Thyroid gland (tissue), 4 donors: ENCODE data around the gene OR2A7. TPM values are rescaled to one million over a fixed set of nuclear protein-coding genes. Genes with fewer than 3 reads are reported as not detected.
"Not testable (repeated sequence)": the region's sequence is repeated elsewhere in the genome, so short reads cannot be mapped to it uniquely, and the experiment has no call there.

Experiments used
- DNase-seq, 2 donors: peaks; one replicate each; pipeline ENCODE4 v3.0.0-alpha.2; 2019
- H3K27ac ChIP-seq, 3 donors: fragments of 200-600 bp; sonication (generic); 1 replicate in 2 of 3; 2 replicates in 1 of 3; pipeline ENCODE4 v1.5.1; 2016 to 2019; ENCODE audit warnings: mild to moderate bottlenecking in 1 of 3, moderate library complexity in 1 of 3
- H3K27me3 ChIP-seq: fragments of 200-600 bp; sonication (generic); one replicate; pipeline ENCODE4 v1.5.1; 2019
- H3K36me3 ChIP-seq, 2 donors: fragments of 200-600 bp; sonication (generic); one replicate each; pipeline ENCODE4 v1.5.1; 2016 to 2019
- H3K4me1 ChIP-seq, 2 donors: fragments of 200-600 bp; sonication (generic); one replicate each; pipeline ENCODE4 v1.5.1; 2017 to 2019
- H3K4me3 ChIP-seq, 3 donors: fragments of 200-600 bp; sonication (generic); replicated peaks in 1 of 3; 1 replicate in 2 of 3; 2 replicates in 1 of 3; pipeline ENCODE4 v1.5.1; 2016; ENCODE audit warnings: mild to moderate bottlenecking in 1 of 3
- H3K9me3 ChIP-seq: fragments of 200-600 bp; sonication (generic); one replicate; pipeline ENCODE4 v1.5.1; 2017
- POLR2A ChIP-seq, 2 donors: fragments of 450-650 bp; IDR thresholded peaks; one replicate each; pipeline ENCODE4 v1.6.1; 2017; ENCODE audit warnings: antibody characterized with exemption in 2 of 2, mild to moderate bottlenecking in 2 of 2, moderate library complexity in 1 of 2
- WGBS, 2 donors: methylation state at CpG; one replicate each; pipeline ENCODE4 v1.1.5; 2017; 5-methylcytosine and 5-hydroxymethylcytosine counted together
- intact Hi-C: fragments of 100-400 bp; cut with DNase I; formaldehyde crosslinking; loops from one replicate; pipeline ENCODE4 v1.15.1; 2023
- total RNA-seq, 4 donors: library from RNA; depleted of rRNA; stranded (reverse); fragments of >200 nt; gene quantifications; one replicate each; pipeline ENCODE4 v1.2.3, GENCODE V29; 2016
- TF ChIP-seq, protein P1 (sequence below), 6 experiments: fragments of 200-600 bp in 3 of 6; fragments of 450-650 bp in 3 of 6; sonication (generic) in 3 of 6; IDR thresholded peaks; one replicate each; pipeline ENCODE4 v1.5.1; 2016 to 2019; ENCODE audit warnings: antibody characterized with exemption in 6 of 6, mild to moderate bottlenecking in 2 of 6, inconsistent platforms in 1 of 6, moderate library complexity in 1 of 6

The OR2A7 gene
- total RNA-seq, 4 donors from 2014 or later: 16.8 to 36.0 (median 26.5) TPM

DNA sequence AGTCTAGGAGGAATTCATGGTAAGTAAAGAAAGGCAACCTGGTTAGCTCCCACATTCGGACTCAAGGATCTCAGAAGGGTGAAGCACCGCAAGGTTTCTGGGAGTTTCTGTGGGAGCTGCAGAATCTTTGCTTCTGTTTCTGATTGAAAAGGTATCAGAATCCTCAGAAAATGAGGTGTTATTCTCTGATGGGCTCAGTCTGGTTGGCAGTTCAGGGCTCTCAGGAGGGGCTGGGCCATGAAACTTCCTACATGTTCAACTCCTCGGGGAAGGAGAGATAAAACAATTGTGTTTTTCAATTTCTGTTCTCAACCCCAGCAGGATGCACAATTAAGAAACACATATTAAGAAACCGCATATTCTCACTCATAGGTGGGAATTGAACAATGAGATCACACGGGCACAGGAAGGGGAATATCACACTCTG, 9.1 kb downstream of the OR2A7 start:
- Histone ChIP-seq H3K27me3 (no peaks in the 10 kb centered on the region), H3K4me1 (no peaks in the 10 kb centered on the region), H3K27ac (no peak overlapping the region), H3K36me3 (no peaks in the 10 kb centered on the region), H3K4me3 (no peak overlapping the region), H3K9me3 (no peaks in the 10 kb centered on the region)
- TF ChIP-seq, protein P1, sequence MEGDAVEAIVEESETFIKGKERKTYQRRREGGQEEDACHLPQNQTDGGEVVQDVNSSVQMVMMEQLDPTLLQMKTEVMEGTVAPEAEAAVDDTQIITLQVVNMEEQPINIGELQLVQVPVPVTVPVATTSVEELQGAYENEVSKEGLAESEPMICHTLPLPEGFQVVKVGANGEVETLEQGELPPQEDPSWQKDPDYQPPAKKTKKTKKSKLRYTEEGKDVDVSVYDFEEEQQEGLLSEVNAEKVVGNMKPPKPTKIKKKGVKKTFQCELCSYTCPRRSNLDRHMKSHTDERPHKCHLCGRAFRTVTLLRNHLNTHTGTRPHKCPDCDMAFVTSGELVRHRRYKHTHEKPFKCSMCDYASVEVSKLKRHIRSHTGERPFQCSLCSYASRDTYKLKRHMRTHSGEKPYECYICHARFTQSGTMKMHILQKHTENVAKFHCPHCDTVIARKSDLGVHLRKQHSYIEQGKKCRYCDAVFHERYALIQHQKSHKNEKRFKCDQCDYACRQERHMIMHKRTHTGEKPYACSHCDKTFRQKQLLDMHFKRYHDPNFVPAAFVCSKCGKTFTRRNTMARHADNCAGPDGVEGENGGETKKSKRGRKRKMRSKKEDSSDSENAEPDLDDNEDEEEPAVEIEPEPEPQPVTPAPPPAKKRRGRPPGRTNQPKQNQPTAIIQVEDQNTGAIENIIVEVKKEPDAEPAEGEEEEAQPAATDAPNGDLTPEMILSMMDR (IDR thresholded peaks at IDR 0.05): no peak
- no peak for TF ChIP-seq POLR2A (IDR thresholded peaks at IDR 0.05)
- WGBS, 2 donors: 84 to 94% methylated on average over 5 of the region's 5 CpGs
- DNase-seq: no peak
- intact Hi-C loops: no loop called here

- no CpG with 5 or more reads among the region's 4 CpGs for WGBS, 2 donors
- H3K36me3 ChIP-seq, DNase-seq, H3K27ac ChIP-seq, H3K9me3 ChIP-seq, intact Hi-C loops, H3K4me3 ChIP-seq, H3K27me3 ChIP-seq, H3K4me1 ChIP-seq: not testable (repeated sequence)
Observed at GRCh38 chr7:144252307-144252706, 12.3 kb downstream of the OR2A7 start.

DNA sequence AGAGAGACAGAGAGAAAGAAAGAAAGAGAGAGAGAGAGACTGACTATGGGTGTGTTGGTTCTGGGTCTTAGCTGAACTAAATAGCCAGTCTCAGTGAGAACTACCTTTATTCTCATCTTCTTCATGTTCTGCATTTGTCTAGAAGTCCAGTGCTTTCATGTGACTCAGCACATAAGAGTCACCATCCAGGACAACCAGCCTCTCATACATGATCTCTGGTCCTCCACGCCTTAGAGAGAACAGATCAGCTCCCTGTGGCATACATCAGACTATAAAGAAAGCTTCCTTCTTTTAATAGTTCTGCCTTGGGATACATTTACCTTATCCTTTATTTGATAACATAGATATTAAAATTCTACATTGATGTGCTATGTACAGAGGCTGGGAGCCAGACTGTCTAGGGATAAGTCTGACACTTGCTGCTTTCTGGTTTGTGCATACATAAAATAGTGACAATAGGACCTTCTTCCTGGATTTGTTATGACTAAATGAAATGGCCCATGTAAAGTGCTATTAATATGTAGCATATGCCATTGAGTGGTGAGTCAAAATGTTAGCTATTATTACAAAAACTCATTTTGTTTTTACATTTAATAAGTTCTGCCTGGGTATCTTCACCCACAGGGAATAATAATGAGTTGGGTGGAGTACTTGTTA, 16.8 kb downstream of the OR2A7 start:
- H3K4me1 ChIP-seq, H3K4me3 ChIP-seq, H3K27me3 ChIP-seq, H3K36me3 ChIP-seq, DNase-seq, H3K27ac ChIP-seq, intact Hi-C loops, H3K9me3 ChIP-seq: not testable (repeated sequence)
- WGBS, 2 donors: no CpG with 5 or more reads among the region's 1 CpG

DNA sequence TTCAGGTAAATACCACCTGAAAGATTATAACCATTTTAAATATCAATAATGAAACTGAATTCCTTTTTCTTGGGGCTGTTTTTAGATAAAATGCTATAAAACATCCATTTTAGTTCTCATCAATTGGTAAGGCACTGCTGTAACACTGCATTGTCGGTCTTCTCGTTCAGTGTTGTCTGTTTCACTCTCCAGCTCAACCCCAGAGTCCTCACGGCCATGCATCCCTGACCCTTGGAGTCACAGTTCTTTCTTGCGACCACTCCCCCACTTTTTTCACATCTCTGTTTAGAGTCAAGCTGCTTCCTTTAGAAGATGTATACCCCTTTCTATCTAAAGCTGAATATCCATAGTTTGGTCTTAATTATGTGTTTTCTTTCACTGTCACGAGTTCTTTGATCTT, 17.6 kb downstream of the OR2A7 start:
- H3K9me3 ChIP-seq, intact Hi-C loops, H3K27ac ChIP-seq, DNase-seq, H3K36me3 ChIP-seq, H3K4me3 ChIP-seq, H3K4me1 ChIP-seq, H3K27me3 ChIP-seq: not testable (repeated sequence)
- no CpG with 5 or more reads among the region's 5 CpGs for WGBS, 2 donors

GRCh38 chr7:144245372-144245771, 19.2 kb downstream of the OR2A7 start:
- H3K9me3 ChIP-seq, H3K36me3 ChIP-seq, H3K27me3 ChIP-seq, H3K27ac ChIP-seq, DNase-seq, H3K4me3 ChIP-seq, intact Hi-C loops, H3K4me1 ChIP-seq: not testable (repeated sequence)
- WGBS, 2 donors: no CpG with 5 or more reads among the region's 2 CpGs

GRCh38 chr7:144239365-144239764, 25.2 kb downstream of the OR2A7 start, which contains the start of gene OR2A42:
OR2A42 (minus strand) TSS chr7:144239605; CDS start chr7:144232843, 6,762 bp downstream.
- WGBS, 2 donors: 91 to 100% methylated on average over 1 of the region's 2 CpGs
- H3K27ac ChIP-seq: not testable (repeated sequence)

DNA sequence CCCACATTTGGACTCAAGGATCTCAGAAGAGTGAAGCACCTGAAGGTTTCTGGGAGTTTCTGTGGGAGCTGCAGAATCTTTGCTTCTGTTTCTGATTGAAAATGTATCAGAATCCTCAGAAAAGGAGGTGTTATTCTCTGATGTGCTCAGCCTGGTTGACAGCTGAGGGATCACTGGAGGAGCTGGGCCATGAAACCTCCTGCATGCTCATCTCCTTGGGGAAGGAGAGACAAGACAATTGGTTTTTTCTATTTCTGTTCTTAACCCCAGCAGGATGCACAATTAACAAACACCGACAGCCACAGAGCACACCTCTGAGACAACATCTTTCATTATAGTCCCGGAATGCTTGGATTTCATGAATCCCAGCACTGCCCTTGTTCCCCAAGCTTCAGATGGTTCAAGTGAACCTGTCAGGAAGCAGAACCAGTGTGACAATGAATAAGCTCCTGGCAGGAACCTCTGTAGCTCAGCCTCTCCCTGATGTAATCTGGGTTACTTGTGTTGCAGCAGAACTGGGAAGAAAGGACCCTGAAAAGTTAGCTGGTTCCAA, 26.0 kb downstream of the OR2A7 start:
- H3K27ac ChIP-seq, H3K36me3 ChIP-seq, H3K9me3 ChIP-seq, H3K4me1 ChIP-seq, DNase-seq, H3K27me3 ChIP-seq, intact Hi-C loops, H3K4me3 ChIP-seq: not testable (repeated sequence)
- WGBS, 2 donors: 88 to 90% methylated on average over 2 of the region's 2 CpGs

More at GRCh38 chr7:144239365-144239764, 25.2 kb downstream of the OR2A7 start, which contains the start of gene OR2A42:
- H3K27me3 ChIP-seq, H3K4me3 ChIP-seq, intact Hi-C loops, H3K36me3 ChIP-seq, H3K9me3 ChIP-seq, H3K4me1 ChIP-seq, DNase-seq: not testable (repeated sequence)

GRCh38 chr7:144233039-144233438, 31.6 kb downstream of the OR2A7 start:
- WGBS, 2 donors: 79 to 91% methylated on average over 1 of the region's 1 CpG
- H3K4me3 ChIP-seq, H3K27me3 ChIP-seq, H3K27ac ChIP-seq, H3K4me1 ChIP-seq, intact Hi-C loops, H3K9me3 ChIP-seq, H3K36me3 ChIP-seq, DNase-seq: not testable (repeated sequence)

GRCh38 chr7:144231027-144231426, 33.6 kb downstream of the OR2A7 start:
- H3K36me3 ChIP-seq, H3K27ac ChIP-seq, H3K4me1 ChIP-seq, H3K9me3 ChIP-seq, DNase-seq, H3K27me3 ChIP-seq, H3K4me3 ChIP-seq, intact Hi-C loops: not testable (repeated sequence)
- no CpG with 5 or more reads among the region's 2 CpGs for WGBS, 2 donors

GRCh38 chr7:144228810-144229209, 35.8 kb downstream of the OR2A7 start:
- H3K4me1 ChIP-seq, H3K27me3 ChIP-seq, H3K9me3 ChIP-seq, H3K36me3 ChIP-seq, H3K27ac ChIP-seq, H3K4me3 ChIP-seq, intact Hi-C loops, DNase-seq: not testable (repeated sequence)
- WGBS, 2 donors: 100% methylated on average over 2 of the region's 3 CpGs; no CpG with 5 or more reads in 1 of the 2 donors

- DNase-seq, H3K27ac ChIP-seq, intact Hi-C loops, H3K9me3 ChIP-seq, H3K4me1 ChIP-seq, H3K4me3 ChIP-seq, H3K36me3 ChIP-seq, H3K27me3 ChIP-seq: not testable (repeated sequence)
- 73 to 76% methylated on average over 3 of the region's 4 CpGs for WGBS, 2 donors
Observed at GRCh38 chr7:144226866-144227265, 37.7 kb downstream of the OR2A7 start.

- H3K9me3 ChIP-seq, H3K4me1 ChIP-seq, H3K4me3 ChIP-seq, H3K27me3 ChIP-seq, H3K36me3 ChIP-seq, H3K27ac ChIP-seq, DNase-seq, intact Hi-C loops: not testable (repeated sequence)
Observed at GRCh38 chr7:144223675-144224074, 40.9 kb downstream of the OR2A7 start.
